Stimulated activated CD8-positive, alpha-beta memory T cell treated with anti-CD3 and anti-CD28 coated beads, Interleukin-15, amount 100 ng/mL, for 1 hour (primary cell): ENCODE measurements around the gene GCG.
A peak's percentile ranks its signal among the peaks of the same experiment; 100 is the strongest.

Experiments used
- DNase-seq: peaks from one replicate; pipeline ENCODE4 v3.0.0-alpha.2; 2020; ENCODE audit warnings: low read depth

The GCG gene

GRCh38 chr2:162152147-162152546 is at the start of gene GCG:
Gene GCG (minus strand): TSS chr2:162152247. CDS start chr2:162149178, 3,069 bp downstream.
- no peak for DNase-seq

DNA sequence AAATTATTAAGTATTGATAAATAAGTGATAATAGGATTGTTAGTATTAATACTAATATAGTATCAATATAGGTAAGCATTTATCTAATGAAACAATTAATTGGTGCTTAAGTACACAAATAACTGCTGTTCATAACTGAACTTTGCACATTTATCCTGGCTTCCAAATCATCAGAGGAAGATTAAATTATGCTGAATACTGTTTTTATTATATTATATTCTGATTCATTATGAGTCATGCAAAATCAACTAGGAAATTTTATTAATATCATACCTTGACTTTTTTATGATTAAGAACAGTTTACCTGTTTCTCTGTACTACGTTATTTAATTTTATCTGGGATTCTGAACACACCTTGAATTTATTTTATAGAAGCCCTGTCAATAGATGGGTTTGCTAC is 48.6 kb upstream of the GCG start:
- no peak for DNase-seq

GRCh38 chr2:162199913-162200312 is 47.9 kb upstream of the GCG start:
- no peak for DNase-seq

DNA sequence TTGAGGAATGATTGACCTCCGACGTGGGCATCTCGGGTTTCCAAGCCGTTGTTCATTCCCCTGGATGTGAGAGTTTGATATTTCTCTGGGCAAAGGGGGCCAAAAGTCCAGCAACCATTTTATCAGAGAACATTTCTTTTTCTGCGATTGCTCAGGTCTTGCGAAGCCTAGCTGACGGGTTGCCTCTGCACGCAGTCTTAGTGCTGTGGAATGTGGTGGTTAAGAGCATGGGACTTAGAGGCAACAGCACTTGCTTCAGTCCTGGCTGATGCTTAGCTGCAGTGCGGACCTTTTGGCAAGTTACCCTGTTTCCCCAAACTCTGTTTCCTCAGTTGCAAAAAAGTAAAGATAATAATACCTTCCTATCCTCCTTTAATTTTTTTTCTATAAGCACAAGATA is 46.2 kb upstream of the GCG start:
- DNase-seq = no peak

DNA sequence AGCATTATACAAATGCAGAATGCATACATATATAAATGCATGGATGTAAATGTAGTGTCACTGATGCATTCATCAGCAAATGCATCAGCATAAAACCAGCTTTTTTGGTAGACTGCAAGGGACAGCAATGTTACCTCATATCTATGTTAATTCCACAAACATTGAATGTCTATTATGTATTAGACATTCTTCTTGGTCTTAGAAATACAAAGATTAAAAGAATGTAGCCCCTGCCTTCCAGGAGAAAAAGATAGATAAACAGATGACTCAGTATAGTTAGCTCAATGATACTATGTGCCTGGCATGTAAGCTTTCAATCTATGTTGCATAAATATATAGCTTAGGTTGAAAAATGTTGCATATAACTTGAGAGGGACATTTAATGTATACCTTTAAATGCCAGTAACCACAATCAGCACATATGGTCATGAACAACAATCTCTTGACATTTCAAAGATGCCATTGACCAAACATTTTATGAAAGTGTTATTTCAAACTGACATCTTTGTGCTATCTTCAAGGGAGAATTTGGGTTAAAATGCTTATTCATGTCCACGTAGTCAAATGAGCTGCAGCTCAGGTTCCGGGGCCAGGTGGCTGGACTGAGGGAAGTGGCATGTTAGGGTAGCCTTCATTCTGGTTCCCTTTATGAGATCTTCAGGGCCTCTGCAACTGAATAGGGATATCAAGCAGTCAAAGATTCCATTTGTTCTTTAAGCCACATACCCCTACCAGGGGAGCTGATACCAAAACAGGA is 45.2 kb upstream of the GCG start:
- DNase-seq = no peak

DNA sequence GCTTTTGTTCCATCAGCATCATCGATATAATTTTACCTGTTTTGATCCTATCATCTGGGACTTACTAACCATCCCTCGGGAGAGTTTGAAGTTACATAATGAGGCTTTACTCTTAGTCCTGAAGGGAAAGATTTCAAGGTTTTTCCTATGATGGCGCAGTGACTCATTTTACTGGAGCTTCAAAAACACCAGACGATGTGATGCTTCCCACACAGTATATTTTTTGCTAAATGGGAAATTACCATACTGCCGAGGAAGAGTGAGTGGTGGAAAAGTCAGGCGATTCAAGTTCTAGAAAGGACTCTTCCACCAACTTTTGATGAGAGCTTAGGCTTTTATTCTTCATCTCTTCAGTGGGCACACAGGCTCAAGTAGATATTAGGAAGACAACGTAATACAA is 44.6 kb upstream of the GCG start:
- no peak for DNase-seq

DNA sequence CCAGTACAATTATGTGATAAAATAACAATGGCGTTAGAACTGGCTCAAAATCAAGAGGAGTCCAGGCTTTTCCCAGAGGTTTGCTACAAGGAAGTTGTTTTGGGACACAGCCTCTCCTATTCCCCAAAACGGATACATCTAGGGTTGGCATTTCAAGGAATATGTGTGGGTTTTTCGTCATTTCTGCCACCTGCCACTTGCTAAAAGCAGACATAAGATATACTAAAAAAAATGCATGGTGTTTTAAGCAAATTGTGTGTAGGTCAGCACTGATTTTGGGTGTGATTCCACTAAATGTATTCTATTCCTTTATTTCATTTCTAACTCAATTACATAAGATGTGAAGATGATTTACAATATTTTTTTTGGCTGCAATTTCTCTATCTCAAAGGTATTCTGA is 36.4 kb upstream of the GCG start:
- no peak for DNase-seq

DNA sequence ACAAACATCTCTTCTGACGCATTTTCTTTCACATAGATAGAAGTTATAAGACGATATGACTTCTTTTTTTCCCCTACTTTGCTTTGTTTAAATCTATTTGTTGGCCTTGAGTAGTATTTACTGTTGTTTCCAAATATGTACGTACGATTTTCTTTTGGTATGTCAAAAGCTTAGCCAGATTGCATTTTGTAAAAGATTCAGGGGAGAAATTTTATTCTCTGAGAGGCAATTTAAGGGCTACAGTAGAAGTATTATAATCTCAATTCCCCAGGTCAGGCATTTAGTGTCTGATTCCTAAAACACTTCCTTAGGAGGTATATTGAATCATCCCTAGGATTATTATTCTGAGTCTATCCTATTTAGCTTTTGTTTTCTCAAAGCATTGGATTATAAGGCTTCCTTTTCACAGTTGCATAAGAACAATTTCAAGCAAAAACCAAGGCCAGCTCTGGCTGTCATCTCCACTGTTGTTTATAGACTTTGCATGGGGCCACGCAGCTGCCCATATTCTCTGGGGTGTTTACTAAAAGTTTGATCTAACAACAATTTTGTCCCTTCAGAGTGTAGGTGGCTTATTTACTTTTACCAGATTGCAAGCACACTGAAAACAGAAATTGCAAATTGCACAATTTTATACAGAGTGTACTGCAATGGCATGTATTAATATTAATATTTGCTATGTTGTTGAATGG is 33.6 kb upstream of the GCG start:
- DNase-seq = no peak

DNA sequence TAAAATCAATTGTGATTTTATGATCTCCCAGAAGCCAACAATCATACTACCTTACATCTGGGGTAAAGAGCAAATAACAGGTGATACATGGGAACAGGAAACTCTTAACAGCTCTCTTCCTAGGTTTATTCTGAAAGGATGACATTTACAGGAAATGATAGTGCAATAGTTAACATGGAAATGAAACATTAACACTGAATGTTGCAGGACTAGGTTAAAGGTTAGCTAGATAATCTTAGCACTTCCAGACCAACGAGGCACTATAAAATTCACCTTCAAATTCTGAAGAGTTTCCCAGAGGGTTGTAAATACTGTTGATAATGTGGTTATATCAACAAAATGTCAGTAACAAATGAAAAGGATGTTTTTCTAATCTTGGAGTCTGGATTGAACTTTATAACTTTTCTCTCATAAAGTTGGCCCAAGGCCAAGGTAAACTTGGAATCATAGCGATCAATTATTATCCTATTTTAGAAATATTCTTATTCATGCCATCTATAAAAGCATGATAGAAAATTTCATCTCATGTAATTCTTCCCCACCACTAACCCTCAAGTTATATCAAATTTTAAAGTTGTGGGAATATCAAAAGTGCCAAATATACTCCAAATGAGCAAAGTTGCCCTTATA is 32.9 kb upstream of the GCG start:
- no peak for DNase-seq

DNA sequence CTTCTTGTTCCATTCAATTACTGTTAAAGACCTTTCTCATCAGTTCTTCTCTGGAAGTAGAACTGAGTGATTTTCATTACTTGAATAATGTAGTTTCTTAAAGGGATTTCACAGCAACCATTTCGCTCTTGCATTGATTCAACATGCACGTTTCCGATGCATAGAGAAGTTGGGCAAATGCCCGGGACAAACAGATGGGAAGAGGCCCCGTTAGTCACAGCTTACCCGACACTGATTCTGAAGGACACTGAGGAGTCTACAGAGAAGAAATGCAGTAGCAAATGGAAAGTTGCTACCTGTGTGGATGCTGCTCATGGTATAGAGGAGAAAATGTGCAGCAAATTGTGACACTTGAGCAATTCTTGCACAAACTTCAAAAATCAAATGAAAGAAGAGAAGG is 32.3 kb upstream of the GCG start:
- DNase-seq = no peak

GRCh38 chr2:162182395-162182794 is 30.3 kb upstream of the GCG start:
- DNase-seq = no peak

DNA sequence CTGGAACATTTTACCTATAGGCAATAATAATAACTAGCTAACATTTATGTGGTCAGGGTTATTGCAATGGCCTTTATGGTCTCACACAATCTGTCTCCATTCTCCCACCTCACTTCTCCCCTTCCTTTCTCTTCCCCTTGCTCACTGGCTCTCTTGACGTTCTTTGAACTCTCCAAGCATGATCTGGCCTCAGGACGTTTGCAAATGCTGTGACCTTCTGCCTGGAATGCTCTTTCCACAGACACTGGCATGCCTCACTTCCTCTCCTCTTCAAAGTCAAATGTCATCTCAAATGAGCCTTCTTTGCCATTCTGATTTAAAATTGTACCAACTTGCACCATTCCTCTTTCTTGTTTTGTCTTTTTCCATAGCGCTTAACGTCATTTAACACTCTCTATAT is 25.3 kb upstream of the GCG start:
- DNase-seq = no peak

GRCh38 chr2:162175714-162176113 is 23.7 kb upstream of the GCG start:
- no peak for DNase-seq

GRCh38 chr2:162174746-162175145 is 22.7 kb upstream of the GCG start:
- DNase-seq = no peak

- no peak for DNase-seq
Measured at GRCh38 chr2:162172802-162173370, 20.8 kb upstream of the GCG start.

- DNase-seq = no peak
Measured at GRCh38 chr2:162166745-162167144, 14.7 kb upstream of the GCG start.

GRCh38 chr2:162166174-162166573 is 14.1 kb upstream of the GCG start:
- DNase-seq = no peak

DNA sequence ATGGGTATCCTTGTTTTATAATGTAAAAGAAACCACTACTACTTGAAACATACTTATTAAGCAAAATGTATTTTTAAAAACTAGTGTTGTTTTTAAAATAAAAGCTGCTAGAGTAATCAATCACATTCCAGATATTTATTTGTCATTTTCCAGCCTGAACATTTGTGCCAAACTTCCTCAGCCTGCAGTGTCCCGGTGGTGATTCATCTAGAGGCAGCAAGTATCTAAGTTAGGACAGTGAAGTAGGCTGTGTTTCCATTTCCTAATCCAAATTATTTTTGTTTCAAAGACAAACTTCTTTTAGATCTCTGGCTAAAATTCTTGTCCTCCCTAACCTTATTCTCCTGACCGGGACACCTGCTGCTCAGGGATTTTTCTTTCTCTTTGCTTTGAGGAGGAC is 12.8 kb upstream of the GCG start:
- DNase-seq = no peak

DNA sequence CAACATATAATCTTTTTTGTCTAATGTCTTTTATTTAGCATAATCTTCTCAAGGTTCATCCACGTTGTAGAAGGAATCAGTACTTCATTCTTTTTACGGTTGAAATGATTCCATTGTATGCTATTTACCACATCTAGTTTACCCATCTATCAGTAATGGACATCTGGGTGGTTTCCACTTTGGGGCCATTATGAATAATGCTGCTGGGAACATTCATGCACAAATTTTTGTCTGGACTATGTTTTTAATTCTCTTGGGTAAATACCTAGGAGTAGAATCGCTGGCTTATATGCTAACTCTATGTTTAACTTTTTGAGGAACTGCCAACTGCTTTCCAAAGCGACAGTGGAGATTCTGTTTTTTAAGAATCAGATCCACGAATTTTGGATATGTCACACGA is 7.4 kb upstream of the GCG start:
- DNase-seq = no peak

- DNase-seq = no peak
Measured at GRCh38 chr2:162156149-162156548, 4.1 kb upstream of the GCG start.

- DNase-seq = no peak
Measured at GRCh38 chr2:162155093-162155492, 3.0 kb upstream of the GCG start.

GRCh38 chr2:162153608-162154224 is 1.7 kb upstream of the GCG start:
- peak; percentile 35 for DNase-seq

GRCh38 chr2:162149940-162150339 is 2.1 kb downstream of the GCG start:
- no peak for DNase-seq
